ENCODE data around the gene DLX6. TPM values are rescaled to one million over a fixed set of nuclear protein-coding genes. Genes with fewer than 3 reads are reported as not detected.

The DLX6 gene
- total RNA-seq, 2 experiments from 2014 or later, result not detected

DNA sequence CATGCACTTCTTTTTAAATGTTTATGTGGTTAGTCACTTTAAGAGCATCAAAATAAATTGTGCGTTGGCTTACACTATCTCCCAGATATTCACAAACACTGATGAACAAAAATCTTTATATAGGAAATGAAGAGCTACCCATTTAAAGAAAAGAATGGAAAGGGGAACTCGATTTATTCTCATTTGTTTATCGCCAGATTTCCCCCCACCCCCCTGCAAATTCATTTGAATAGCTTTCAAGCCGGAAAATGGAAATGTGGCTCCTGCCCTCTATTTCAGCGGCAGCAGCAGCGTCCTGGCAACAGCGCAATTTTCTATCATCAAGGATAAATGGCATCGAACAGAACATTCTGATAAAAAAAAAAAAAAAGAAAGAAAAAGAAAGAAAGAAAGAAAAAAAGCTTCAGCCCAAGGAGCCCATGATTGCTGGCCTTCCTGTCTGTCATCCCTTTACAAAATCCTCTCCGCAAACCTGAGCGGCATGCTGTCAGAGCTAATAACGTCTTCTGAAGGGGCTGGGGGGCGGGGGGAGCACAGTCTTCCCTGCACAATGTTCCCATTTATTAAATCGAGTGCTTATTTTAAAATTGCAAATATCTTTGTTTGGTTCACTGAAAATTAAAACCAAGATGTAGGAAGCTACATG, 13.7 kb upstream of the DLX6 start:
- Mint-ChIP-seq H3K4me3 (no peak overlapping the region), H3K27me3 (peaks cover 78% of the 10 kb centered on the region), H3K4me1 (ENCODE audit: low read depth) (peaks cover under 1% of the 10 kb centered on the region), H3K9me3 (peaks cover under 1% of the 10 kb centered on the region), H3K27ac (no peak overlapping the region), H3K36me3 (ENCODE audit: low read depth) (no peaks in the 10 kb centered on the region)
- ATAC-seq (no peak), DNase-seq (no peak)
- TF ChIP-seq, protein P1, sequence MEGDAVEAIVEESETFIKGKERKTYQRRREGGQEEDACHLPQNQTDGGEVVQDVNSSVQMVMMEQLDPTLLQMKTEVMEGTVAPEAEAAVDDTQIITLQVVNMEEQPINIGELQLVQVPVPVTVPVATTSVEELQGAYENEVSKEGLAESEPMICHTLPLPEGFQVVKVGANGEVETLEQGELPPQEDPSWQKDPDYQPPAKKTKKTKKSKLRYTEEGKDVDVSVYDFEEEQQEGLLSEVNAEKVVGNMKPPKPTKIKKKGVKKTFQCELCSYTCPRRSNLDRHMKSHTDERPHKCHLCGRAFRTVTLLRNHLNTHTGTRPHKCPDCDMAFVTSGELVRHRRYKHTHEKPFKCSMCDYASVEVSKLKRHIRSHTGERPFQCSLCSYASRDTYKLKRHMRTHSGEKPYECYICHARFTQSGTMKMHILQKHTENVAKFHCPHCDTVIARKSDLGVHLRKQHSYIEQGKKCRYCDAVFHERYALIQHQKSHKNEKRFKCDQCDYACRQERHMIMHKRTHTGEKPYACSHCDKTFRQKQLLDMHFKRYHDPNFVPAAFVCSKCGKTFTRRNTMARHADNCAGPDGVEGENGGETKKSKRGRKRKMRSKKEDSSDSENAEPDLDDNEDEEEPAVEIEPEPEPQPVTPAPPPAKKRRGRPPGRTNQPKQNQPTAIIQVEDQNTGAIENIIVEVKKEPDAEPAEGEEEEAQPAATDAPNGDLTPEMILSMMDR (IDR thresholded peaks at IDR 0.05), result no peak
- POLR2A ChIA-PET, result no interaction called here
- intact Hi-C loops (cut with micrococcal nuclease), result loop anchor here (5.0 kb wide), 1 partner anchor 36 kb away; no protein-coding TSS in a partner anchor
- CTCF ChIA-PET, result interaction anchor here (5.7 kb wide), 1 partner anchor 35 kb away, joined by 22 read pairs; no protein-coding TSS in a partner anchor

DNA sequence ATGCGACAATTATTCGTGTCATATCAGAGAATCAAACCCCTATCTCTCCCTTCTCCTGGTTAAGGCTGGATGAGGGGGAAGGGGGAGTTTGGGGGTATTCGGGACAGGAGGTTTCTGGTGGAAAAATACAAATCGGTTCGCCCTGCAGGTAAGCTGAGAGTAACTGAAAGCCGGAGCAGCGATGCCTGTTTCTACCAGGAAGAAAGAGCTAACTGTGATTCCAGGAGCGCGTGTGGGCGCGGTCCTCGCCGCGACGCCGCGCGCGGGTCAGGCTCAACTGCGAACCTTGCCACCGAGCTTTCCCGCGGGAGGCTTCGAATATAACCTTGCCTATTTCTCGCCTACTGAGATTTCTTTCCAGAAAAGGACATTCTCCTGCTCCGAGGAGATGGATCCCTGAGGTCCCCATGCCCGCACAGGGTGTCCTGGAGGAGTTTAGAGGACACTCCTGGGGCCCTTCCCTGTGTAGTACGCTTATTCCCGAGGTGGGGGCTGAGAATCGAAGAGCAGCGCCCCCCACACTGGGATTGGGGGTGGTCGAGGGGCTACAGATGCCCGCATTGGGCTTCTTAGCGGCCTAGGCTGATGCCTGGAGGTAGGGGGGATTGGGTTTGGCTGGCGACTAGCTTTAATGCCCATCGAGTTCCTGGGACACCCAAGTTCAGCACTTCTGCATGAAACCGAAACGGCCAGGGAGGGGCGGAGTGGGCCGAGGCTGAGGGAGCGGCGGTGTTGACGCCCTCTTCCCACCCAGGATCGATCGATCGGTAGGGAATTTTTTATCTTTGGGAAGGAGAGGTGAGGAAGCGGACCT, 13.0 kb upstream of the DLX6 start:
- CTCF ChIA-PET, result interaction anchor here (5.7 kb wide), 1 partner anchor 35 kb away, joined by 22 read pairs; no protein-coding TSS in a partner anchor
- TF ChIP-seq, protein P1 (IDR thresholded peaks at IDR 0.05), result no peak

DNA sequence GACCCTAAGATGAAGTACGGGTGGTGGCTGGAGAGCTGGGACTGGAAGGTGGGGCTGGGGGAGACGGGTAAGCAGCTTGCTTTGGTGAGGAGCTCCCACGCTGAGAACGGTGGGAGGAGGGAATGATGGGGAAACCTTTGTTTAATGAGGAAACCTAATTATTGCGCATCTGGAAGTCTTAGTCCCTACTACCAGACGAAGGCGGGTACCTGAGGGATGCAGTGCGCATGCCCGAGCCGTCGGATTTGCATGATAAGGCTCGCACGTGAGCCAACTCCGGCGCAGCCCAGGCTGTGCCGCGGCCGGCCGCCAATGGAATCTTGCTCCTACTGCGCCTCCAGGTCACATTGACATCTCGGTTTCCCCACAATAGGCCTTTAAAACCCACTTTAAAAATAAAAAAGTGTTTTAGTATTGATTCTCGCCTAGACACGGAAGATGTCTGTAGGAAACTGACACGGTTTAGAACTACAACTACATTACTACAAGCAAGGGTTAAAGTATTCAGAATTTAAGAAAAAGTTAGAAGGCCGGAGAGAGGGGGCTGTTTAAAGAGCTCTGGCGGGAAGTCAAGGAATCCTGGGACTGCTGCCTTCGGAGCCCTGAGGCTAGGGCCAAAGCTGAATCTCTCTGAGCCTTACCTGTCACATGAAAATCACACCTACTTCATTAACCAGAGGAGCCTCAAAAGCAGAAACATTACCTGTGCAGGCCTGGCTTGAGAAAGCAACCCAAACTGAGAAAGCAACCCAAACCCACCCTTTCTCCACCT, 12.1 kb upstream of the DLX6 start:
- intact Hi-C loops (cut with micrococcal nuclease), result loop anchor here (5.0 kb wide), 1 partner anchor 34 kb away; no protein-coding TSS in a partner anchor
- Mint-ChIP-seq H3K4me3 (no peak overlapping the region), H3K27me3 (peaks cover 87% of the 10 kb centered on the region), H3K36me3 (ENCODE audit: low read depth) (no peaks in the 10 kb centered on the region), H3K4me1 (ENCODE audit: low read depth) (peaks cover 3% of the 10 kb centered on the region), H3K9me3 (peaks cover 2% of the 10 kb centered on the region), H3K27ac (no peak overlapping the region)
- CTCF ChIA-PET, result interaction anchor here (5.7 kb wide), 1 partner anchor 34 kb away, joined by 22 read pairs; no protein-coding TSS in a partner anchor
- ATAC-seq (no peak), DNase-seq (no peak)
- POLR2A ChIA-PET, result interaction anchor here (1.0 kb wide), 1 partner anchor 27 kb away, joined by 3 read pairs; no protein-coding TSS in a partner anchor
- TF ChIP-seq, protein P1 (IDR thresholded peaks at IDR 0.05), result no peak

More for the DNA sequence above, 13.0 kb upstream of the DLX6 start:
- Mint-ChIP-seq H3K27ac (no peak overlapping the region), H3K27me3 (peaks cover 81% of the 10 kb centered on the region), H3K9me3 (peaks cover 2% of the 10 kb centered on the region), H3K4me3 (no peak overlapping the region), H3K36me3 (ENCODE audit: low read depth) (no peaks in the 10 kb centered on the region), H3K4me1 (ENCODE audit: low read depth) (peaks cover 2% of the 10 kb centered on the region)
- intact Hi-C loops (cut with micrococcal nuclease), result loop anchor here (5.0 kb wide), 1 partner anchor 35 kb away; no protein-coding TSS in a partner anchor
- DNase-seq (no peak), ATAC-seq (no peak)
- POLR2A ChIA-PET, result no interaction called here

DNA sequence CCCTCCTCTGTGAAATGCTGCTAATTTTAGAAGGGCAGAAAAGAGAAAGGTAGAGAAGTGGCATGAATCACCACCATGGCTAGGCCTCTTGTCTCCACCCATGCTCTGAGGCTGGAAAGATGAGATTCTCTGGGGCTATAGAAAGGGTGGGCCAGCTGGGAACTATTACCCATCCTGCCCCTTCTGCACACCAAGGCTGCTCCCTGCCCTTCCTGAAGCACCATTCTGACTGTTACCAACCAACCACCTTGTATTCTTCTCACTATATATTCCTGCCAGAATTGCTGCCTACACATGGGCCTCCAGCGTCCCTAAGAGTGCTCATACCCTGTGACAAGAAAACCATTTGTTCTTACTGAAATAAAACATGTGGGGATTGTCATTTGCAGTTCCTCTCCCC, 11.4 kb upstream of the DLX6 start:
- ChIA-PET POLR2A (interaction anchor here (1.0 kb wide), 2 partner anchors 25 to 26 kb away, joined by 3 read pairs; no protein-coding TSS in a partner anchor), CTCF (no interaction called here)
- Mint-ChIP-seq H3K4me1 (ENCODE audit: low read depth) (peaks cover 5% of the 10 kb centered on the region), H3K27ac (no peak overlapping the region), H3K9me3 (peaks cover 2% of the 10 kb centered on the region), H3K36me3 (ENCODE audit: low read depth) (no peaks in the 10 kb centered on the region), H3K27me3 (peaks cover 86% of the 10 kb centered on the region), H3K4me3 (no peak overlapping the region)
- intact Hi-C loops (cut with micrococcal nuclease), result loop anchor here (5.0 kb wide), 1 partner anchor 33 kb away; no protein-coding TSS in a partner anchor
- no peak for DNase-seq
- TF ChIP-seq, protein P1 (IDR thresholded peaks at IDR 0.05), result no peak
- ATAC-seq, result no peak

Data from activated CD8-positive, alpha-beta T cell treated with anti-CD3 and anti-CD28 coated beads for 36 hours (primary cell).